Cardiac fibroblast (primary cell): ENCODE results near the gene NEMF.
"Not testable (repeated sequence)": the region's sequence is repeated elsewhere in the genome, so short reads cannot be mapped to it uniquely, and the experiment has no call there.

ENCODE experiments used
- DNase-seq, 2 donors: peaks; one replicate each; pipeline versions ENCODE4 v3.0.0 to v3.0.0-alpha.2; 2010; ENCODE audit warnings: low read depth in 2 of 2
- H3K4me3 ChIP-seq, 2 donors: replicated peaks in 1 of 2; 1 replicate in 1 of 2; 2 replicates in 1 of 2; pipeline ENCODE4 v1.5.1; 2011; ENCODE audit warnings: low read depth in 2 of 2, low read length in 2 of 2, mild to moderate bottlenecking in 2 of 2, moderate library complexity in 1 of 2
- TF ChIP-seq, protein P1 (sequence below): IDR thresholded peaks from one replicate; pipeline ENCODE4 v1.5.1; 2011; ENCODE audit warnings: low read depth, mild to moderate bottlenecking, low read length, inconsistent platforms

NEMF gene

DNA sequence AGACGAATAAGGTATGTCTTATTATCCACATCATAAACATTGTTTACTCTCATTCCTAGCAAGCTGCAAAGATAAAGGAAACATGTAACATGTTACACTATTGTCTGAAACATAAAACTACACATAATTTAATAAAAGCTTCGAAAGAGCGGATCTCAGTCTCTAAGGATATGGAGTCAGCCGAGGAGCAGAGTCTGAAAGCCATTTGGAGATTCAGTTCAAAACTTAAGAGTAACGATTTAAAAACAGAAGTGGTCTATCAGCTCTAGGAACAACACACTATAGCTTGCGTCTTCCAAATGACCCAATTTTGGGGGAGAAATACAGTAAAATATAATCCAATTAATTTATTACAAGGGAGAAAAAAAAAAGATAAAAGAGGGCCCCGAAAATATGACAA lies 775 bp downstream of the NEMF start:
- H3K4me3 ChIP-seq: peak overlapping the region; percentile 81 to 88
- peak in 1 of 2 donors; percentile 21 for DNase-seq
- TF ChIP-seq, protein P1, sequence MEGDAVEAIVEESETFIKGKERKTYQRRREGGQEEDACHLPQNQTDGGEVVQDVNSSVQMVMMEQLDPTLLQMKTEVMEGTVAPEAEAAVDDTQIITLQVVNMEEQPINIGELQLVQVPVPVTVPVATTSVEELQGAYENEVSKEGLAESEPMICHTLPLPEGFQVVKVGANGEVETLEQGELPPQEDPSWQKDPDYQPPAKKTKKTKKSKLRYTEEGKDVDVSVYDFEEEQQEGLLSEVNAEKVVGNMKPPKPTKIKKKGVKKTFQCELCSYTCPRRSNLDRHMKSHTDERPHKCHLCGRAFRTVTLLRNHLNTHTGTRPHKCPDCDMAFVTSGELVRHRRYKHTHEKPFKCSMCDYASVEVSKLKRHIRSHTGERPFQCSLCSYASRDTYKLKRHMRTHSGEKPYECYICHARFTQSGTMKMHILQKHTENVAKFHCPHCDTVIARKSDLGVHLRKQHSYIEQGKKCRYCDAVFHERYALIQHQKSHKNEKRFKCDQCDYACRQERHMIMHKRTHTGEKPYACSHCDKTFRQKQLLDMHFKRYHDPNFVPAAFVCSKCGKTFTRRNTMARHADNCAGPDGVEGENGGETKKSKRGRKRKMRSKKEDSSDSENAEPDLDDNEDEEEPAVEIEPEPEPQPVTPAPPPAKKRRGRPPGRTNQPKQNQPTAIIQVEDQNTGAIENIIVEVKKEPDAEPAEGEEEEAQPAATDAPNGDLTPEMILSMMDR: no peak

DNA sequence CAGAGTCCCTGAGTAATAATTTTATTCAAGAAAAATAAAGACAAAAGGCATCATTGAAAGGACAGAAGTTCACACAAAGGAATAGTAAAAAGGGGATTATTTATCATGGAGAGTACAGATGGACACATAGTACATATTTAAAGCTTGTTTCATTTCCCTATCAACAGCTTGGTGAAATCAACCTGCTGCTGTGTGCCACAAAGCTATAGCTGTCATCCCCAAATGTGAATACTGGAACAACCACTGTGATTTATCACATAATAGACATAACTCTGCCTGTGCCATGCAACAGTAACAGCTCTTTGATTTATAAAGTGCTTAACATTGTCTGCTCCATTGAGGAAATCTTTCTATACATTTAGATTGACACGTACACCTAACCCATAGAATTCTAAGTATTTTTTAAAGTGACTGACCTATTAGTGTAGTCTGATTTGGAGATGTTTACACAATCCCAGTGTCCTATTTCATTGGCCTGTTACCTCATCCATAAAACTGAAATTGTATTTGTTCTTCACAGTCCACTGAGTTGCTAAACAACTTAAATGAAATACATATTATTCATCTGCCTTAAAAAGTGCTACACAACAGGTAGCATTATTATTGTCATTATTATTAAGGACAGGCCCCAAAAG lies 3.3 kb downstream of the NEMF start:
- no peak overlapping the region for H3K4me3 ChIP-seq
- TF ChIP-seq, protein P1: no peak
- no peak for DNase-seq

DNA sequence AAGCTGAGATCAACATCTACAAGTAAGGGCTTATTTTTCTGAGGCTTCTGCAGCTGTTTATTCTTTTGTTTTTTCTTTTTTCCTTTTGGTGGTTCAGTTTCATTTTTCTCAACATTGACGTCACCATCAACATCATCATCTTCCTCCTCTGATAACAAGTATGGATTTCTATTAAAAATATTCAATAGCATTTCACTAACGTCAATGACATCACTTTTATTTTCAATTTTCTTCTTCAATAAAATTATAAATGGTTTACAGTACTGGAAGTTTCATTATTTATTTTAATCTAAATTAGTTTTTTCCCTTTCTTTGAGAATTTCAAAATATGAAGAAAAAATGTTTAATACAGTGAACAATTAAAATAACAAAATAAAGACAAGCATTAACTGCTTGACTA lies 23.9 kb downstream of the NEMF start:
- DNase-seq: no peak
- H3K4me3 ChIP-seq: no peak overlapping the region
- TF ChIP-seq, protein P1: no peak

DNA sequence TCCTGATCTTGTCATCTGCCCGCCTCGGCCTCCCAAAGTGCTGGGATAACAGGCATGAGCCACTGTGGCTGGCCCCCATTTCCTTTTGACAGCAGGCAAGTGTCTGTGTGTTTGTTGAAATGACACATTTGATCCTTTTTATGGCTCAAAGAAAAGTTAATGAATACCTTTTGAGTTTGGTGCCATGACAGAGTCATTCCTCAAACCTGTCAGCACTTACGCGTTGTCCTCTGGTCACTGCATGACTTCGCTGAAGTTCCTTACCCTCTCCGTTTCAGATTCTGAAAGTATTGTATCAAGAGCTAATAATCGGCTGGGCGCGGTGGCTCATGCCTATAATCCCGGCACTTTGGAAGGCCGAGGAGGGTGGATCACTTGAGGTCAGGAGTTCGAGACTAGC lies 32.4 kb downstream of the NEMF start:
- TF ChIP-seq, protein P1: no peak
- H3K4me3 ChIP-seq: no peak overlapping the region
- DNase-seq: no peak

DNA sequence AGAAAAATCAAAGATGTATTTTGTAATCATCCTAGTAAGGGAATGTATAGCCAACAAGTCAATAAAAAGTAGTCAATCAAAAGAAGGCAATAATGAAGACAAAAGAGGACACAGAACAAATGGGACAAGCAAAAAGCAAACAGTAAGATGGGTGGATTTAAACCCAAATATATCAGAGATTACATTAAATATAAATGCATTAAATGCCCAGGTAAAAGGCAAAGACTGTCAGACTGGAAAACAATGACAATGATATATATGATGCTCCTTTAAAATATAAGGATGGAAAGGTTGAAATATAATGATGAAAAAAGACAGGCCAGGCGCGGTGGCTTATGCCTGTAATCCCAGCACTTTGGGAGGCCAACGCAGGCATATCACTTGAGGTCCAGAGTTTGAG lies 35.7 kb downstream of the NEMF start:
- no peak for DNase-seq
- TF ChIP-seq, protein P1: no peak
- no peak overlapping the region for H3K4me3 ChIP-seq

DNA sequence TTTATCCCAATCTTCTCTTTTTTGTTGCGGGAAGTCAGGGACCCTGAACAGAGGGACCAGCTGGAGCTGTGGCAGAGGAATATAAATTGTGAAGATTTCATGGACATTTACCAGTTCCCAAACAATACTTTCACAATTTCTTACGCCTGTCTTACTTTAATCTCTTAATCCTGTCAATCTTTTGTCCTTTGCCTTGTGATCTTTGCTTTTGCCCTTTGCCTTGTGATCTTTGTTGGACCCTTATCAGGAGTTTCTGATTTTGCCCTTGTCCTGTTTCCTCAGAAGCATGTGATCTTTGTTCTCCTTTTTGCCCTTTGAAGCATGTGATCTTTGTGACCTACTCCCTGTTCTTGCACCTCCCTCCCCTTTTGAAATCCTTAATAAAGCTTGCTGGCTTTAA lies 36.5 kb downstream of the NEMF start:
- not testable (repeated sequence) for H3K4me3 ChIP-seq, DNase-seq

DNA sequence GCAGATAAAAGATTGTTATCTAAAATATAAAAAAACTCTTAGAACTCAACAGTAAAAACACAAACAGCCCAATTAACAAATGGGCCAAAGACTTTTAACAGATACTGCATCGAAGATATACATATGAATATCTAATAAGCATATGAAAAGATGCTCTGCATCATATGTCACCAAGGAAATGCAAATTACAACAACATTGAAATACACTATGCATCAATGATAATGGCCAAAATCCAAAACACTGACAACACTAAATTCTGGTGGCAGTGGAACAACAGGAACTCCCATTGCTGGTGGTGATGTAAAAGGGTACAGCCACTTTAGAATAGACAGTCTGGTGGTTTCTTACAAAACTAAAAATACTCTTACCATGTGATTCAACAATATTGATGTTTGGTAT lies 43.8 kb downstream of the NEMF start:
- DNase-seq: no peak
- TF ChIP-seq, protein P1: no peak
- no peak overlapping the region for H3K4me3 ChIP-seq
